PFSK-1 (cell line): ENCODE measurements around the gene CEACAM21.

Experiments
- FOXP2 ChIP-seq: optimal IDR thresholded peaks from 2 replicates; pipeline ENCODE3; 2011; ENCODE audit warnings: borderline replicate concordance, control low read depth, inconsistent platforms; ENCODE audit not compliant: insufficient read depth; ENCODE audit errors: extremely low read length, extremely low read depth
- POLR2AphosphoS5 ChIP-seq: IDR thresholded peaks from 2 replicates; pipeline ENCODE4 v1.6.1; 2012; ENCODE audit warnings: low read depth, mild to moderate bottlenecking, control low read depth, low read length, moderate library complexity
- SIN3A ChIP-seq: IDR thresholded peaks from 2 replicates; pipeline ENCODE4 v1.6.1; 2012; ENCODE audit warnings: mild to moderate bottlenecking, low read length, moderate library complexity, borderline replicate concordance; ENCODE audit not compliant: insufficient read depth
- TAF1 ChIP-seq: IDR thresholded peaks from 2 replicates; pipeline ENCODE4 v1.6.1; 2012; ENCODE audit warnings: low read length, control low read depth, borderline replicate concordance; ENCODE audit not compliant: insufficient read depth
- TF ChIP-seq, protein P1 (sequence below), 2 experiments: IDR thresholded peaks; 2 replicates each; pipeline versions ENCODE4 v1.6.1 to v1.8.0; 2011 to 2012; ENCODE audit warnings: low read depth in 2 of 2, low read length in 2 of 2, control low read depth in 1 of 2, inconsistent platforms in 1 of 2, mild to moderate bottlenecking in 1 of 2, moderate library complexity in 1 of 2; ENCODE audit not compliant: insufficient read depth in 1 of 2

DNA sequence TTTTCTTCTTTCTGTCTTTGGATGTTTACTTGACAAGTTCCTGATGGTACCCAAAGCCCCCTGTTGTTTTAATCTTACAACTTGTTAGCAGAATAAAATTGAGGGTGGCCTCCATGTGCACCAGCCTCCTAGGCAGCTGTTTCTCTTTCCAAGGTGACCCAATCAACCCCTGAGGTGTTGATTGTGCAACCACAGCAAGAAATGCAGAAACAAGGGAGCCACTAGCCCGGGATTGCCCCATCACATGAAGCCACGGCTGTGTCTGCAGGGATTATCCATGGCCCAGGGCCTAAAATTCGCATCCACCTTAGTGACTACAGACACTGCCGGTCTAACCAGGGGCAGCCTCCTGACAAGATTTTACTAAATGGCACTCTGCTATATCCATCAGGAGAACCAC, 36.5 kb downstream of the CEACAM21 start:
- no peak for TF ChIP-seq POLR2AphosphoS5
- TF ChIP-seq TAF1: no peak
- TF ChIP-seq FOXP2: no peak
- TF ChIP-seq, protein P1, sequence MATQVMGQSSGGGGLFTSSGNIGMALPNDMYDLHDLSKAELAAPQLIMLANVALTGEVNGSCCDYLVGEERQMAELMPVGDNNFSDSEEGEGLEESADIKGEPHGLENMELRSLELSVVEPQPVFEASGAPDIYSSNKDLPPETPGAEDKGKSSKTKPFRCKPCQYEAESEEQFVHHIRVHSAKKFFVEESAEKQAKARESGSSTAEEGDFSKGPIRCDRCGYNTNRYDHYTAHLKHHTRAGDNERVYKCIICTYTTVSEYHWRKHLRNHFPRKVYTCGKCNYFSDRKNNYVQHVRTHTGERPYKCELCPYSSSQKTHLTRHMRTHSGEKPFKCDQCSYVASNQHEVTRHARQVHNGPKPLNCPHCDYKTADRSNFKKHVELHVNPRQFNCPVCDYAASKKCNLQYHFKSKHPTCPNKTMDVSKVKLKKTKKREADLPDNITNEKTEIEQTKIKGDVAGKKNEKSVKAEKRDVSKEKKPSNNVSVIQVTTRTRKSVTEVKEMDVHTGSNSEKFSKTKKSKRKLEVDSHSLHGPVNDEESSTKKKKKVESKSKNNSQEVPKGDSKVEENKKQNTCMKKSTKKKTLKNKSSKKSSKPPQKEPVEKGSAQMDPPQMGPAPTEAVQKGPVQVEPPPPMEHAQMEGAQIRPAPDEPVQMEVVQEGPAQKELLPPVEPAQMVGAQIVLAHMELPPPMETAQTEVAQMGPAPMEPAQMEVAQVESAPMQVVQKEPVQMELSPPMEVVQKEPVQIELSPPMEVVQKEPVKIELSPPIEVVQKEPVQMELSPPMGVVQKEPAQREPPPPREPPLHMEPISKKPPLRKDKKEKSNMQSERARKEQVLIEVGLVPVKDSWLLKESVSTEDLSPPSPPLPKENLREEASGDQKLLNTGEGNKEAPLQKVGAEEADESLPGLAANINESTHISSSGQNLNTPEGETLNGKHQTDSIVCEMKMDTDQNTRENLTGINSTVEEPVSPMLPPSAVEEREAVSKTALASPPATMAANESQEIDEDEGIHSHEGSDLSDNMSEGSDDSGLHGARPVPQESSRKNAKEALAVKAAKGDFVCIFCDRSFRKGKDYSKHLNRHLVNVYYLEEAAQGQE (IDR thresholded peaks at IDR 0.05; ENCODE audit: insufficient read depth in 1 of 2, low read depth in 2 of 2, low read length in 2 of 2): no peak
- no peak for TF ChIP-seq SIN3A
